GOT3 (cell line): ENCODE results near the gene ANXA8.
"Not testable (repeated sequence)": the region's sequence is repeated elsewhere in the genome, so short reads cannot be mapped to it uniquely, and the experiment has no call there.

Experiments used
- DNase-seq: peaks from one replicate; lab custom pipeline; 2025; ENCODE audit warnings: mixed read lengths; lab: John Stamatoyannopoulos, UW

ANXA8 gene

GRCh38 chr10:47462577-47463358 lies 21.1 kb downstream of the ANXA8 start:
- DNase-seq: not testable (repeated sequence)

- peak; percentile 9 for DNase-seq
Observed at GRCh38 chr10:47461261-47461687, 22.6 kb downstream of the ANXA8 start.

- DNase-seq: no peak
Observed at GRCh38 chr10:47458466-47459154, 25.3 kb downstream of the ANXA8 start.

GRCh38 chr10:47457826-47458225 lies 26.1 kb downstream of the ANXA8 start:
- DNase-seq: no peak

- no peak for DNase-seq
Observed at GRCh38 chr10:47457528-47457820, 26.4 kb downstream of the ANXA8 start.

GRCh38 chr10:47456794-47457527 lies 27.0 kb downstream of the ANXA8 start:
- DNase-seq: no peak

GRCh38 chr10:47456079-47456785 lies 27.7 kb downstream of the ANXA8 start:
- no peak for DNase-seq

- DNase-seq: not testable (repeated sequence)
Observed at GRCh38 chr10:47455350-47456078, 28.4 kb downstream of the ANXA8 start.

GRCh38 chr10:47454780-47455058 lies 29.2 kb downstream of the ANXA8 start:
- no peak for DNase-seq

GRCh38 chr10:47454008-47454779 lies 29.7 kb downstream of the ANXA8 start:
- no peak for DNase-seq

GRCh38 chr10:47453141-47454007 lies 30.5 kb downstream of the ANXA8 start:
- no peak for DNase-seq

- no peak for DNase-seq
Observed at GRCh38 chr10:47452495-47453140, 31.3 kb downstream of the ANXA8 start.

- no peak for DNase-seq
Observed at GRCh38 chr10:47451998-47452494, 31.9 kb downstream of the ANXA8 start.

GRCh38 chr10:47451273-47451997 lies 32.5 kb downstream of the ANXA8 start:
- no peak for DNase-seq

- DNase-seq: no peak
Observed at GRCh38 chr10:47450442-47450841, 33.5 kb downstream of the ANXA8 start.

- no peak for DNase-seq
Observed at GRCh38 chr10:47449979-47450378, 33.9 kb downstream of the ANXA8 start.

GRCh38 chr10:47449102-47449978 lies 34.6 kb downstream of the ANXA8 start:
- no peak for DNase-seq

GRCh38 chr10:47447705-47448104 lies 36.2 kb downstream of the ANXA8 start:
- DNase-seq: no peak
